ENCODE measurements around the gene IL17RD. TPM values are rescaled to one million over a fixed set of nuclear protein-coding genes. Genes with fewer than 3 reads are reported as not detected.

Gene IL17RD
- total and polyA plus RNA-seq, 2 of the 13 experiments (the other 11 are each of a cell fraction or from before 2014, with no cell fraction given): 0.28 to 0.31 TPM

- BruUV-seq (replicated peaks): no TSS peak
- in situ Hi-C loops (cut with HindIII; ENCODE audit: extremely low pct_ligation_motif_present, low pct_unique_long_range_greater_than_20kb): no loop called here
- H3K79me2 ChIP-seq (ENCODE audit: insufficient read depth, low read length): no peaks in the 10 kb centered on the region
- TF ChIP-seq EZH2 (conservative IDR thresholded peaks at IDR 0.05; ENCODE audit: low read depth, low read length): 0 out of 2 replicates have a peak, but pooled peaks have one; percentile 82
- no peak for TF ChIP-seq RBM39 (IDR thresholded peaks at IDR 0.05; ENCODE audit: low read depth, low read length, poor library complexity, severe bottlenecking)
- no peak for TF ChIP-seq MTA1 (CRISPR knock-in tag; IDR thresholded peaks at IDR 0.05; ENCODE audit: borderline replicate concordance)
- no peak for TF ChIP-seq ZBTB7A (CRISPR knock-in tag; IDR thresholded peaks at IDR 0.05)
- peak; percentile 50; the same call in 1 of the 2 replicates for TF ChIP-seq ZNF629 (CRISPR knock-in tag; conservative IDR thresholded peaks at IDR 0.05)
- no peak for TF ChIP-seq RFXAP (CRISPR knock-in tag; IDR thresholded peaks at IDR 0.05; ENCODE audit: borderline replicate concordance)
- TF ChIP-seq ZNF333 (CRISPR knock-in tag; IDR thresholded peaks at IDR 0.05; ENCODE audit: borderline replicate concordance): 0 out of 2 replicates have a peak, but pooled peaks have one; percentile 16
- no peaks in the 10 kb centered on the region for H3K36me3 ChIP-seq (replicated peaks in 1 of 2; ENCODE audit: control insufficient read depth in 1 of 2, insufficient read depth in 2 of 2, low read length in 2 of 2)
- H3K27ac ChIP-seq (ENCODE audit: extremely low read length, insufficient read depth, low read length): no peak overlapping the region
- peak overlapping the region; percentile 69 to 77 (median 70); a peak in 4 of 6 replicates for H3K4me3 ChIP-seq (replicated peaks in 1 of 3; ENCODE audit: insufficient read depth in 1 of 3, low read depth in 2 of 3, low read length in 3 of 3)
- peak overlapping the region; percentile 90 for H3K4me2 ChIP-seq (ENCODE audit: low read depth, low read length)
- H3K9ac ChIP-seq (ENCODE audit: insufficient read depth, low read depth, low read length): no peak overlapping the region
- H2AFZ ChIP-seq (ENCODE audit: low read length): no peak overlapping the region
- peak; percentile 13 for ATAC-seq
- no peak for DNase-seq (ENCODE audit: low spot score)
- FAIRE-seq: no peak
- WGBS (ENCODE audit: low lambda C conversion rate): 14% methylated on average over 22 of the region's 30 CpGs
- no peaks in the 10 kb centered on the region for H3K9me3 ChIP-seq (ENCODE audit: low read length)
- CTCF ChIA-PET (ENCODE audit: low intra/inter-chr PET ratio, low total read pairs): no interaction called here
- intact Hi-C loops (cut with micrococcal nuclease; ENCODE audit: unreplicated experiment): no loop called here
- no peaks in the 10 kb centered on the region for H4K20me1 ChIP-seq (ENCODE audit: insufficient read depth, low read length)
- peaks cover 5 to 73% of the 10 kb centered on the region in 2 experiments for H3K27me3 ChIP-seq (ENCODE audit: control insufficient read depth in 1 of 2, insufficient read depth in 2 of 2, low read length in 2 of 2)
- peaks cover 20% of the 10 kb centered on the region for H3K4me1 ChIP-seq (ENCODE audit: insufficient read depth, low read length)
- POLR2A ChIA-PET: no interaction called here
These were observed 916 bp downstream of the IL17RD start for GRCh38 chr3:57164217-57164656.

GRCh38 chr3:57163751-57164150 is 1.4 kb downstream of the IL17RD start:
- WGBS (ENCODE audit: low lambda C conversion rate): 19% methylated on average over 5 of the region's 8 CpGs
- POLR2A ChIA-PET: no interaction called here
- peak overlapping the region in 1 of 3 experiments; percentile 77; a peak in 1 of 6 replicates for H3K4me3 ChIP-seq (replicated peaks in 1 of 3; ENCODE audit: insufficient read depth in 1 of 3, low read depth in 2 of 3, low read length in 3 of 3)
- ATAC-seq (no peak; the same call in 2 of the 3 replicates), FAIRE-seq (no peak), DNase-seq (ENCODE audit: low spot score) (no peak)
- H3K9me3 ChIP-seq (ENCODE audit: low read length): no peaks in the 10 kb centered on the region
- H3K27me3 ChIP-seq (ENCODE audit: control insufficient read depth in 1 of 2, insufficient read depth in 2 of 2, low read length in 2 of 2): peaks cover 5 to 71% of the 10 kb centered on the region in 2 experiments
- no peak overlapping the region for H3K9ac ChIP-seq (ENCODE audit: insufficient read depth, low read depth, low read length)
- peak overlapping the region; percentile 90; the same call in 1 of the 2 replicates for H3K4me2 ChIP-seq (ENCODE audit: low read depth, low read length)
- H3K79me2 ChIP-seq (ENCODE audit: insufficient read depth, low read length): no peaks in the 10 kb centered on the region
- no TSS peak for BruUV-seq (replicated peaks)
- no peaks in the 10 kb centered on the region for H4K20me1 ChIP-seq (ENCODE audit: insufficient read depth, low read length)
- CTCF ChIA-PET (ENCODE audit: low intra/inter-chr PET ratio, low total read pairs): no interaction called here
- H3K27ac ChIP-seq (ENCODE audit: extremely low read length, insufficient read depth, low read length): no peak overlapping the region
- peaks cover 16% of the 10 kb centered on the region for H3K4me1 ChIP-seq (ENCODE audit: insufficient read depth, low read length)
- no peak overlapping the region for H2AFZ ChIP-seq (ENCODE audit: low read length)
- intact Hi-C loops (cut with micrococcal nuclease; ENCODE audit: unreplicated experiment): no loop called here
- H3K36me3 ChIP-seq (replicated peaks in 1 of 2; ENCODE audit: control insufficient read depth in 1 of 2, insufficient read depth in 2 of 2, low read length in 2 of 2): no peaks in the 10 kb centered on the region
- in situ Hi-C loops (cut with HindIII; ENCODE audit: extremely low pct_ligation_motif_present, low pct_unique_long_range_greater_than_20kb): no loop called here
- TF ChIP-seq, protein P1, sequence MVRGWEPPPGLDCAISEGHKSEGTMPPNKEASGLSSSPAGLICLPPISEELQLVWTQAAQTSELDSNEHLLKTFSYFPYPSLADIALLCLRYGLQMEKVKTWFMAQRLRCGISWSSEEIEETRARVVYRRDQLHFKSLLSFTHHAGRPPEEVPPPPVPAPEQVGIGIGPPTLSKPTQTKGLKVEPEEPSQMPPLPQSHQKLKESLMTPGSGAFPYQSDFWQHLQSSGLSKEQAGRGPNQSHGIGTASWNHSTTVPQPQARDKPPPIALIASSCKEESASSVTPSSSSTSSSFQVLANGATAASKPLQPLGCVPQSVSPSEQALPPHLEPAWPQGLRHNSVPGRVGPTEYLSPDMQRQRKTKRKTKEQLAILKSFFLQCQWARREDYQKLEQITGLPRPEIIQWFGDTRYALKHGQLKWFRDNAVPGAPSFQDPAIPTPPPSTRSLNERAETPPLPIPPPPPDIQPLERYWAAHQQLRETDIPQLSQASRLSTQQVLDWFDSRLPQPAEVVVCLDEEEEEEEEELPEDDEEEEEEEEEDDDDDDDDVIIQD (CRISPR knock-in tag; IDR thresholded peaks at IDR 0.05; ENCODE audit: low read depth): no peak
- TF ChIP-seq KDM2A (CRISPR knock-in tag; IDR thresholded peaks at IDR 0.05; ENCODE audit: borderline replicate concordance, low read depth) (no peak), ZNF816 (CRISPR knock-in tag; IDR thresholded peaks at IDR 0.05; ENCODE audit: borderline replicate concordance) (no peak), ZNF503 (CRISPR knock-in tag; IDR thresholded peaks at IDR 0.05) (no peak), FOXO1 (CRISPR knock-in tag; IDR thresholded peaks at IDR 0.05) (no peak)
- TF ChIP-seq, protein P2, sequence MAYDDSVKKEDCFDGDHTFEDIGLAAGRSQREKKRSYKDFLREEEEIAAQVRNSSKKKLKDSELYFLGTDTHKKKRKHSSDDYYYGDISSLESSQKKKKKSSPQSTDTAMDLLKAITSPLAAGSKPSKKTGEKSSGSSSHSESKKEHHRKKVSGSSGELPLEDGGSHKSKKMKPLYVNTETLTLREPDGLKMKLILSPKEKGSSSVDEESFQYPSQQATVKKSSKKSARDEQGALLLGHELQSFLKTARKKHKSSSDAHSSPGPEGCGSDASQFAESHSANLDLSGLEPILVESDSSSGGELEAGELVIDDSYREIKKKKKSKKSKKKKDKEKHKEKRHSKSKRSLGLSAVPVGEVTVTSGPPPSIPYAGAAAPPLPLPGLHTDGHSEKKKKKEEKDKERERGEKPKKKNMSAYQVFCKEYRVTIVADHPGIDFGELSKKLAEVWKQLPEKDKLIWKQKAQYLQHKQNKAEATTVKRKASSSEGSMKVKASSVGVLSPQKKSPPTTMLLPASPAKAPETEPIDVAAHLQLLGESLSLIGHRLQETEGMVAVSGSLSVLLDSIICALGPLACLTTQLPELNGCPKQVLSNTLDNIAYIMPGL (CRISPR knock-in tag; IDR thresholded peaks at IDR 0.05; ENCODE audit: borderline replicate concordance in 1 of 2, low read depth in 1 of 2): no peak

All from HepG2 (cell line).